HEK293 (cell line): ENCODE data around the gene IL36G.

Source experiments
- CTCF ChIA-PET: fragments of 350-600 bp; formaldehyde crosslinking; extraction: SDS; loops from one replicate; lab custom pipeline; 2021; ENCODE audit warnings: antibody characterized with exemption; lab: Yijun Ruan, JAX
- POLR2A ChIA-PET: fragments of 300-600 bp; formaldehyde crosslinking; extraction: SDS; loops from one replicate; lab custom pipeline; 2020; ENCODE audit warnings: antibody characterized with exemption, inconsistent platforms; lab: Yijun Ruan, JAX
- H3K27ac ChIP-seq: fragments of 200-500 bp; sonication (Bioruptor generic); 2 replicates; pipeline ENCODE4 v1.5.1; 2014; ENCODE audit warnings: low read depth, low read length, control low read depth, inconsistent platforms; ENCODE audit errors: extremely low read depth
- H3K36me3 ChIP-seq, 2 experiments: fragments of 200-500 bp in 1 of 2; sonication (Bioruptor generic) in 1 of 2; 1 replicate in 1 of 2; 2 replicates in 1 of 2; pipeline ENCODE4 v1.5.1; 2014 to 2017; ENCODE audit warnings: inconsistent platforms in 2 of 2, low read length in 2 of 2; ENCODE audit not compliant: control insufficient read depth in 2 of 2, insufficient read depth in 1 of 2
- H3K4me1 ChIP-seq: fragments of 200-500 bp; sonication (Bioruptor generic); 2 replicates; pipeline ENCODE4 v1.5.1; 2014; ENCODE audit warnings: mild to moderate bottlenecking, low read length, inconsistent platforms; ENCODE audit not compliant: control insufficient read depth, insufficient read depth
- H3K4me3 ChIP-seq: 2 replicates; pipeline ENCODE4 v1.5.1; 2011; ENCODE audit warnings: low read depth, mild to moderate bottlenecking, control low read depth, low read length, moderate library complexity
- H3K9me3 ChIP-seq: fragments of 200-500 bp; sonication (Bioruptor generic); 2 replicates; pipeline ENCODE4 v1.5.1; 2014; ENCODE audit warnings: low read depth, low read length, inconsistent platforms; ENCODE audit not compliant: control insufficient read depth, insufficient read depth
- GLI4 ChIP-seq: fragments of 450-650 bp; formaldehyde crosslinking; IDR thresholded peaks from 2 replicates; pipeline ENCODE4 v1.5.1; 2016; ENCODE audit warnings: missing biosample characterization, missing genetic modification characterization
- HOXD13 ChIP-seq: sonication (generic); formaldehyde crosslinking; IDR thresholded peaks from 2 replicates; pipeline ENCODE4 v1.8.0; 2022; ENCODE audit warnings: missing genetic modification reagents, borderline replicate concordance
- KLF10 ChIP-seq: fragments of 450-650 bp; IDR thresholded peaks from 2 replicates; pipeline ENCODE4 v1.5.1; 2018; ENCODE audit warnings: missing biosample characterization, mild to moderate bottlenecking, missing genetic modification characterization
- OVOL3 ChIP-seq: fragments of 450-650 bp; formaldehyde crosslinking; IDR thresholded peaks from 2 replicates; pipeline ENCODE4 v1.5.1; 2016; ENCODE audit warnings: missing biosample characterization, missing genetic modification characterization
- SETDB1 ChIP-seq: IDR thresholded peaks from one replicate; pipeline ENCODE4 v1.6.1; 2017; ENCODE audit warnings: mild to moderate bottlenecking, low read length, moderate library complexity, mixed read lengths; ENCODE audit not compliant: insufficient read length
- TCF7L2 ChIP-seq: IDR thresholded peaks from 2 replicates; pipeline ENCODE4 v1.6.1; 2011; ENCODE audit warnings: low read depth, mild to moderate bottlenecking, inconsistent platforms, low read length, moderate library complexity, borderline replicate concordance
- ZBTB20 ChIP-seq: fragments of 450-650 bp; formaldehyde crosslinking; IDR thresholded peaks from 2 replicates; pipeline ENCODE4 v1.5.1; 2016; ENCODE audit warnings: missing biosample characterization, missing genetic modification characterization
- ZBTB48 ChIP-seq: fragments of 450-650 bp; formaldehyde crosslinking; IDR thresholded peaks from 2 replicates; pipeline ENCODE4 v1.5.1; 2016; ENCODE audit warnings: missing biosample characterization, missing genetic modification characterization
- ZIC2 ChIP-seq: fragments of 450-650 bp; formaldehyde crosslinking; IDR thresholded peaks from 2 replicates; pipeline ENCODE4 v1.5.1; 2016; ENCODE audit warnings: missing biosample characterization, missing genetic modification characterization
- ZNF132 ChIP-seq: fragments of 450-650 bp; formaldehyde crosslinking; IDR thresholded peaks from 2 replicates; pipeline ENCODE4 v1.5.1; 2017; ENCODE audit warnings: missing biosample characterization, missing genetic modification characterization, borderline replicate concordance
- ZNF146 ChIP-seq: fragments of 450-650 bp; formaldehyde crosslinking; IDR thresholded peaks from 2 replicates; pipeline ENCODE4 v1.5.1; 2016; ENCODE audit warnings: missing biosample characterization, missing genetic modification characterization
- ZNF16 ChIP-seq: fragments of 450-650 bp; formaldehyde crosslinking; IDR thresholded peaks from 2 replicates; pipeline ENCODE4 v1.5.1; 2016; ENCODE audit warnings: low read depth, missing biosample characterization, missing genetic modification characterization
- ZNF2 ChIP-seq: fragments of 450-650 bp; formaldehyde crosslinking; IDR thresholded peaks from 2 replicates; pipeline ENCODE4 v1.5.1; 2016; ENCODE audit warnings: missing biosample characterization, missing genetic modification characterization
- ZNF223 ChIP-seq: fragments of 450-650 bp; formaldehyde crosslinking; IDR thresholded peaks from 2 replicates; pipeline ENCODE4 v1.5.1; 2016; ENCODE audit warnings: missing biosample characterization, missing genetic modification characterization
- ZNF24 ChIP-seq: fragments of 450-650 bp; formaldehyde crosslinking; IDR thresholded peaks from 2 replicates; pipeline ENCODE4 v1.5.1; 2016; ENCODE audit warnings: missing biosample characterization, missing genetic modification characterization
- ZNF26 ChIP-seq: fragments of 450-650 bp; formaldehyde crosslinking; IDR thresholded peaks from 2 replicates; pipeline ENCODE4 v1.5.1; 2016; ENCODE audit warnings: missing biosample characterization, missing genetic modification characterization
- ZNF335 ChIP-seq: fragments of 450-650 bp; formaldehyde crosslinking; conservative IDR thresholded peaks from 2 replicates; pipeline ENCODE4 v1.5.1; 2016; ENCODE audit warnings: missing biosample characterization, missing genetic modification characterization
- ZNF350 ChIP-seq: fragments of 450-650 bp; formaldehyde crosslinking; IDR thresholded peaks from 2 replicates; pipeline ENCODE4 v1.5.0; 2017; ENCODE audit warnings: missing biosample characterization, mild to moderate bottlenecking, missing genetic modification characterization
- ZNF404 ChIP-seq: fragments of 450-650 bp; formaldehyde crosslinking; IDR thresholded peaks from 2 replicates; pipeline ENCODE4 v1.5.1; 2017; ENCODE audit warnings: missing biosample characterization, missing genetic modification characterization
- ZNF610 ChIP-seq: fragments of 450-650 bp; formaldehyde crosslinking; IDR thresholded peaks from 2 replicates; pipeline ENCODE4 v1.5.1; 2016; ENCODE audit warnings: missing biosample characterization, missing genetic modification characterization, borderline replicate concordance
- ZNF623 ChIP-seq: fragments of 450-650 bp; formaldehyde crosslinking; IDR thresholded peaks from 2 replicates; pipeline ENCODE4 v1.5.1; 2016; ENCODE audit warnings: missing biosample characterization, missing genetic modification characterization
- ZNF701 ChIP-seq: fragments of 450-650 bp; formaldehyde crosslinking; IDR thresholded peaks from 2 replicates; pipeline ENCODE4 v1.5.1; 2016; ENCODE audit warnings: missing biosample characterization, missing genetic modification characterization
- ZNF704 ChIP-seq: fragments of 450-650 bp; formaldehyde crosslinking; IDR thresholded peaks from 2 replicates; pipeline ENCODE4 v1.5.1; 2016; ENCODE audit warnings: missing biosample characterization, missing genetic modification characterization
- ZNF785 ChIP-seq: fragments of 450-650 bp; formaldehyde crosslinking; IDR thresholded peaks from 2 replicates; pipeline ENCODE4 v1.5.1; 2016; ENCODE audit warnings: missing biosample characterization, missing genetic modification characterization
- ZSCAN5A ChIP-seq: fragments of 450-650 bp; formaldehyde crosslinking; IDR thresholded peaks from 2 replicates; pipeline ENCODE4 v1.5.1; 2016; ENCODE audit warnings: missing biosample characterization, missing genetic modification characterization
- TF ChIP-seq, protein P1 (sequence below): fragments of 450-650 bp; formaldehyde crosslinking; IDR thresholded peaks from 2 replicates; pipeline ENCODE4 v1.5.1; 2017; ENCODE audit warnings: missing biosample characterization, missing genetic modification characterization

IL36G gene

GRCh38 chr2:112979731-112980130 lies 1.9 kb downstream of the IL36G start (continued):
- TF ChIP-seq ZBTB20 (tag by site-specific recombination): no peak

GRCh38 chr2:112980537-112980936 lies 2.7 kb downstream of the IL36G start:
- Histone ChIP-seq H3K4me3 (no peak overlapping the region), H3K27ac (no peak overlapping the region), H3K36me3 (no peaks in the 10 kb centered on the region), H3K9me3 (no peaks in the 10 kb centered on the region; the same call in 1 of the 2 replicates), H3K4me1 (no peaks in the 10 kb centered on the region)
- POLR2A ChIA-PET: no interaction called here
- no peak for TF ChIP-seq ZNF24 (tag by site-specific recombination)
- TF ChIP-seq ZSCAN5A: no peak
- TF ChIP-seq ZNF610 (tag by site-specific recombination): no peak
- TF ChIP-seq ZNF16 (tag by site-specific recombination): no peak
- no peak for TF ChIP-seq ZNF146 (tag by site-specific recombination)
- TF ChIP-seq ZNF223: no peak
- TF ChIP-seq ZNF404 (tag by site-specific recombination): no peak
- TF ChIP-seq, protein P1, sequence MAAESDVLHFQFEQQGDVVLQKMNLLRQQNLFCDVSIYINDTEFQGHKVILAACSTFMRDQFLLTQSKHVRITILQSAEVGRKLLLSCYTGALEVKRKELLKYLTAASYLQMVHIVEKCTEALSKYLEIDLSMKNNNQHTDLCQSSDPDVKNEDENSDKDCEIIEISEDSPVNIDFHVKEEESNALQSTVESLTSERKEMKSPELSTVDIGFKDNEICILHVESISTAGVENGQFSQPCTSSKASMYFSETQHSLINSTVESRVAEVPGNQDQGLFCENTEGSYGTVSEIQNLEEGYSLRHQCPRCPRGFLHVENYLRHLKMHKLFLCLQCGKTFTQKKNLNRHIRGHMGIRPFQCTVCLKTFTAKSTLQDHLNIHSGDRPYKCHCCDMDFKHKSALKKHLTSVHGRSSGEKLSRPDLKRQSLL: no peak
- no peak for TF ChIP-seq ZIC2
- no peak for TF ChIP-seq ZNF701
- TF ChIP-seq KLF10 (tag by site-specific recombination): no peak
- TF ChIP-seq ZNF132 (tag by site-specific recombination): no peak
- no peak for TF ChIP-seq ZNF785
- no peak for TF ChIP-seq GLI4
- TF ChIP-seq OVOL3 (tag by site-specific recombination): no peak
- no peak for TF ChIP-seq ZNF350 (tag by site-specific recombination)
- CTCF ChIA-PET: no interaction called here

- no peaks in the 10 kb centered on the region; the same call in 1 of the 2 replicates for H3K9me3 ChIP-seq
- TF ChIP-seq SETDB1 (no peak), TCF7L2 (no peak), ZNF623 (tag by site-specific recombination) (no peak), ZBTB48 (tag by site-specific recombination) (no peak), ZNF2 (no peak), HOXD13 (CRISPR knock-in tag) (no peak), ZNF335 (tag by site-specific recombination) (no peak), ZNF704 (tag by site-specific recombination) (no peak), ZNF26 (tag by site-specific recombination) (no peak), ZSCAN5A (no peak)
- H3K4me1 ChIP-seq: no peaks in the 10 kb centered on the region
- H3K27ac ChIP-seq: no peak overlapping the region
- no peak overlapping the region for H3K4me3 ChIP-seq
- POLR2A ChIA-PET: no interaction called here
- H3K36me3 ChIP-seq: no peaks in the 10 kb centered on the region
- CTCF ChIA-PET: interaction anchor here (0.6 to 1.6 kb wide), 3 partner anchors 14 to 26 kb away, joined by 3 to 5 read pairs (median 4); no protein-coding TSS in a partner anchor
Observed at GRCh38 chr2:112985090-112985489, 7.3 kb downstream of the IL36G start.
